ENCODE results near the gene ADAMTSL2.

Gene ADAMTSL2

GRCh38 chr9:133494636-133495326, 39.7 kb upstream of the ADAMTSL2 start:
- no peak for TF ChIP-seq CTCF (IDR thresholded peaks at IDR 0.05; ENCODE audit: low read depth, low read length)
- no peak for DNase-seq (ENCODE audit: low read depth, low spot score)

GRCh38 chr9:133495327-133496293, 38.9 kb upstream of the ADAMTSL2 start:
- no peak overlapping the region for H3K4me3 ChIP-seq (ENCODE audit: low read depth, low read length)
- no peak for DNase-seq (ENCODE audit: low read depth, low spot score)
- in situ Hi-C loops (cut with HindIII; ENCODE audit: low sequenced_read_pairs) = no loop called here
- no peak for TF ChIP-seq CTCF (IDR thresholded peaks at IDR 0.05; ENCODE audit: low read depth, low read length)

More at GRCh38 chr9:133494636-133495326, 39.7 kb upstream of the ADAMTSL2 start:
- in situ Hi-C loops (cut with HindIII; ENCODE audit: low sequenced_read_pairs) = no loop called here
- H3K4me3 ChIP-seq (ENCODE audit: low read depth, low read length) = no peak overlapping the region

- H3K4me3 ChIP-seq (ENCODE audit: low read depth, low read length) = no peak overlapping the region
- no peak for DNase-seq (ENCODE audit: low read depth, low spot score)
- no peak for TF ChIP-seq CTCF (IDR thresholded peaks at IDR 0.05; ENCODE audit: low read depth, low read length)
- in situ Hi-C loops (cut with HindIII; ENCODE audit: low sequenced_read_pairs) = no loop called here
These were observed 37.4 kb upstream of the ADAMTSL2 start for GRCh38 chr9:133496861-133497842.

- no peak overlapping the region for H3K4me3 ChIP-seq (ENCODE audit: low read depth, low read length)
- TF ChIP-seq CTCF (IDR thresholded peaks at IDR 0.05; ENCODE audit: low read depth, low read length) = no peak
- in situ Hi-C loops (cut with HindIII; ENCODE audit: low sequenced_read_pairs) = no loop called here
- DNase-seq (ENCODE audit: low read depth, low spot score) = no peak
These were observed 35.2 kb upstream of the ADAMTSL2 start for GRCh38 chr9:133499132-133499891.

GRCh38 chr9:133499892-133500270, 34.6 kb upstream of the ADAMTSL2 start:
- in situ Hi-C loops (cut with HindIII; ENCODE audit: low sequenced_read_pairs) = no loop called here
- no peak for TF ChIP-seq CTCF (IDR thresholded peaks at IDR 0.05; ENCODE audit: low read depth, low read length)
- DNase-seq (ENCODE audit: low read depth, low spot score) = no peak
- H3K4me3 ChIP-seq (ENCODE audit: low read depth, low read length) = no peak overlapping the region

All from astrocyte of the spinal cord (primary cell).